HG03439 (cell line): ENCODE results near the gene KCNA10.

Experiments
- ATAC-seq: cut with Tn5 transposase; IDR thresholded peaks from one replicate; pipeline ENCODE4 v1.9.1; 2021; ENCODE audit warnings: mild to moderate bottlenecking, moderate library complexity; ENCODE audit not compliant: unreplicated experiment

KCNA10 gene

DNA sequence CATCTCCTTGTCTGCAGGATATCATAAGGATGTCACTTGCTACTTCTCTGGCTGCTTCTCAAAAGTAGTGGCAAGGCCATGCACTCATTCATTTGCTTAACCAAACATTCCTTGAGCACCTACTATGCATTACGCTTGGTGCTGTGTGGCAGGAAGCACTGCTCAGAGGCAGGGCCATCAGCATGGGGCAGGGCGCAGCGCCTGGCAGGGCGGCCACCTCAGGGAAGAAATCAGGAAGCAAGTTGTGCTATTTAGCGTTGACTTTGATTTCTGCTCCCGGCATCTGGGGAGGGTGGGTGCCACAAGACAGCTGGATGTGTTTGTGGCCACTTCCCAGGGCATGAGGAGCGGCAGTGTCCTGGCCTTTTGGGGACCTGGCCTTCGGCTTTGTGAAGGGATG lies 40.1 kb downstream of the KCNA10 start:
- no peak for ATAC-seq

DNA sequence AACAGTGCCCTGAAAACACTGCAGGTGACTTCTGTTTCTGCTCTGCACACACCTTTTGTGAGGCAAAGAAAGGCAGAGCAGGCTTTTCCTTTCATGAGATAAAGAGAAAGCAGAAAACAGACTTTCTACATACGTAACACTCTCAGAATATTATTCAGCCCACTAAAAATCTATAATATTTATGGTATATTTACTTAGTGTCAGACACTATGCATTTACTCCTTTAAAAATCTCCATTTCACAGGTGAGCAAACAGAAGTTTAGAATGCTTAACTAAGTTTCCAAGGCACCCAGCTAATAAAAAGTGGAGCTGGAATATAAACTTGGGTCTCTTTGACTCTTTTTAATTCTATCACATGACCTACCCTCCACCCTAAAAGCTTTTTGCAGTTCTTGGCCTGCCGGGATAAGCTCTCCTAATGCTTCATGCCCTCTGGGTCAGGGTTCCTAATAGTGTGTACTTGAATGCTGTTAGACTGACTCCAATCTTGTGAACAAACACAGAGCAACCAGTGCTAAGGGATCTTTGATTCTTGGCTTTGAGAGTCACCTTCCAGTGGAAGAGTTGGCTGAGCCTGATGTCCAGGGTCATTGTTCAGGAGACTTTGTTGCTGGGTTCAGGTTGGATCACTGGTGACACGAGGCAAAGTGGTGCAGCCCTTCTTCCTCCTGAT lies 40.9 kb downstream of the KCNA10 start:
- no peak for ATAC-seq

DNA sequence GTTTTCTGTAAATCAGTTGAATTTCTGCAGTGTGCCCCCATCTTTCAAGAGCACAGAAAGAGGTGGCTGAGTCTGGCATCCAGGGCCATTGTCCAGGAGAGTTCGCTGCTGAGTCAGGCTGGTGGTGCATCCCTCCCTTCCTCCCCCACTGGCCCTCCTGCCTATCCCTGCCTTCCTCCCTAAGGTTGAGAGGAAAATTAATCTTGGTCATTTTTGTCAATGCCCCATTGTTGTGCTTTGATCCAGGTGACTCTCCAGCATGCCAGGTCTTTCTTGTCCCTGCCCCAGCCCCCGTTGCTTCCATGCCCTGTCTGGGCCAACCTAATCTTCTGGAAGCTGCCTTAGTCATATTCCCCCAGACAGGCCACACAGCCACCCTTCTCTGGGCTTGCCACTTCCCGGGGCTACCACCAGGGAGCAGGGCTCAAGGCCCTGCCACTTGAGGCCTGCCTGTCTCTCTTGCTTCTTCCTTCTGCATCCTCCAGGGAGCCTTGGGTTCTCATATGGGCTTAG lies 41.5 kb downstream of the KCNA10 start:
- ATAC-seq: no peak

DNA sequence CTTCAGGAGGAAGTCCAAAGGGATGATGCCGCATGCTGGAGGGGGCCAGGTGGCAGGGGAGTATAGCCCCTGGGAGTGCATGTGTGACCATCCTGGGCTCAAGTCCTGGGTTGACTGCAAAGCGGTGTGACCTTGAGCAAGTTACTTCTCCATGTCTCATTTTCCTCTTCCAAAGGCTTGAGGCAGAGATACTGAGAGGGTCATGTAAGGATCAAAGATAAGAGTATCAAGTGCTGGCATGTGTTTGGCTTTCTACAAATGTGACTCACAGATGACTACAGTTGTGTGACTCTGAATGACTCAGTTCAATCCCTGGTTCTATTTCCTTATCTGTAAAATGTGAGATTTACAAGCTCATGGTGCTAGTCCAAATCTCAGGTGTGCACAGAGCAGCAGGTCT lies 41.9 kb downstream of the KCNA10 start:
- no peak for ATAC-seq

DNA sequence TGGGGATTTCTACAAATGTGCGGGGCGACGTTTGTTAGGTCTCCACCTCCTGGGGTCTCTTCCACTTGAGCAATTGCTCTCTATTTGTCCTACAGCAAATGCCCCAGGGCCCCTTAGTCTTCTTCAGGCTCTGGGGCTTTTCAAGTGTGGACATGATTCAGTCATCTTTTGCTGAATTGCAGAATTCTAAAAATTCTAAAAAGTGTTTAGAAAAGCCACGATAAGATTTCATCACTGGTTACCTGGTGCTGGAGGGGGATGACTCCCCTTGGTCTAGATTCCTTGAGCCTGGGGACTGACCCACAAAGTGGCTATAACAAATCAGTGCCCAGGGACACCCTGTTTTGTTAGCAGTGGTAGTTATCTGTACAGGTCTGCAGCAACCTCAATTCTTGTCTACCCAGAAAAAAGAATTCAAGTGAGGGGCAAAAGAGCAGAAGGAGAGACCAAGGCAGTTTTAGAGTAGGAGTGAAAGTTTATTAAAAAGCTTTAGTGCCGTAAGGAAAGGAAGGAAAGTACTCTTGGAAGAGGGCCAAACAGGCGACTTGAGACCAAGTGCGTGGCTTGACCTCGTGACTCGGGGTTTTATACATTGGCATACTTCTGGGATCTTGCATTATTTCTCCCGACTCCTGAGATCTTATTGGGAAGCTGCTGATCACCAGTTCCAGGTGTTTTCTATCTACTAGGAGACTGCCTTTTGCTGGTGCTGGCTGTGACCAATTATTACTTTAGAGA lies 42.8 kb downstream of the KCNA10 start:
- ATAC-seq: no peak

DNA sequence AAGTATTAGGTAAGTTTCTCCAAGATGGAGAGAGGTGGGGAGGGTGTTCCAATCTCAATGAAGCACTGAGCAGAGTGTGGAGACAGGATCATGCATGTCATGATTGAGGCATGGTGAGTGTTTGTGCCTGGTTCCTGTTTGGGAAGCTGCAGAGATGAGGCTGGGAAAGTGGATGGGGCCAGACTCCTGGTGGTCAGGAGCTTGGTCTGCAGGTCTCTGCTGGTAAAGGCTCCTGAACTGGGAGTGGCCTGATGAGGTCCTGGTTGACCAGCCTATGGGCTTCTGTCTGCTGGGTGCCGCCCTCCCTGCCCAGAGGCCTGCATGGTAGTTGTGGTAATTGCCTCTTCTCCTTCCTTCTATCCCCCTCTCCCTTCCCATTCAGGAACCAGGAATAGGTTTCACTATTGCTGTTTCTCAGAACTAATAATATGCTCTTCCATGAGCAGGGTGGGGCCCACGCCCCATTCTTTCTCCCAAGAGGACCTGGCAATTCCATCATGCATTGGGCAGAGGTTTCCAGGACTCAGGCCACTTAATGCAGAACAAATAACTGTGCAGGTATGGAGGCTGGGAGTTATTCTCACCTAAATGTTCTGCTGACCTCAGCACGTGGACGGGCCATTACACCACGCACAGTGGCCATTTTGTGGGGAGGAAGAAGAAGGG lies 43.5 kb downstream of the KCNA10 start:
- ATAC-seq: no peak

DNA sequence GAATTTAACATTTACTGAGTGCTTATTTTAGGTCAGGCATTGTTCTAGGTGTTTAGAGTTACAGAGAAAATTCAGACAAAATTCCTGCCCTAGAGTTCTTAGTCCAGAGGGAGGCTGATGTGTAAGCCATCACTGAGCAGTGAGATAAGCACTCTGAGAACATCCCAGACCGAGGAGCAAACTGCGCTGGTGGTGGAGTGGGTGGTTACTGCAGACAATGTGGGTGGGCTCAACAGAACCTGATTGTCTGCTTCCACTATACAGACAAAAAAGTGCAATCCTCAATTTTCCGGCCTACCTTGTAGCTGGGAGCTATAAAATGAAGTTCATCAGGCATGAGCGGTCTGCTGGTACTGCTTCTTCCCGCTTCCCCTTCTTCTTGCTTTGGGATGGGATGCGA lies 44.5 kb downstream of the KCNA10 start:
- no peak for ATAC-seq

DNA sequence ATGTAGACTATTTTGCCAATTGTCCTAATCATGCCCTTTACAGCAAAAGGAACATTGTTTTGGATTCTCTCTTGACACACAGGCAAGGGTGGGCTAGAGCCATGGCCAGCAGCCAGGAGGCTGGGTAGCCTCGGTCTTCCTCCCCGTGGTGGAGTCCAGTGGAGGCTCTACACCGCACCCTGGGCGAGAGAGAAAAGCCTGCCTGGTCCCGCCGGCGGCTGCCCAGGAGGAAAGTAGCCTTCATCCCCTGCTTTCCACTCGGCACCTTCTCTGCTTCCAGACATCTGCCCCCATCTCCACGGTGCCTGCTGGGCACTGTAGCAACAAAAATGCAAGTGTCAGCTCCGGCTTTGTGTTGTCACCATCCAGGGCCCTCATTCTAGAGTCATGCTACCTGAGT lies 46.4 kb downstream of the KCNA10 start:
- ATAC-seq: no peak

DNA sequence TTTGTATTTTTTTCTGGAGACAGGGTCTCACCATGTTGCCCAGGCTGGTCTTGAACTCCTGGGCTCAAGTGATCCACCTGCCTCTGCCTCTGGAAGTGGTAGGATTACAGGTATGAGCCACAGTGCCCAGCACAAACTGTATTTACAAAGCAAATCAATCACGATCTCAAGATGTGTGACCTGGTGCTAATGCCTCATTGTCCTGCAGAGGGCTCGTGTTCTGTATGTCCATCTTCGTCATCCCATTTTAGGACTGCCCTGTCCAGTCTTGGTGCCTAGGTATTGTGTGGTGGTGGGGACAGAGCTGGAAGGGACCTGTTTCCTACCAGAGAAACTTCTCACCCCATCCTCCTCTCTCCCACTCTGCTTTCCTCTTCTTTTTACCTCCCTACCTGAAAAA lies 47.8 kb downstream of the KCNA10 start:
- no peak for ATAC-seq
